Neural progenitor cell (in vitro differentiated cells): Measurements from ENCODE around the gene FKBP6.
"Not testable (repeated sequence)": the region's sequence is repeated elsewhere in the genome, so short reads cannot be mapped to it uniquely, and the experiment has no call there.

Source experiments
- EZH2phosphoT487 ChIP-seq: fragments of 200-600 bp; sonication (generic); IDR thresholded peaks from 2 replicates; pipeline ENCODE4 v1.6.1; 2017; ENCODE audit warnings: antibody characterized with exemption
- TF ChIP-seq, protein P1 (sequence below): fragments of 200-600 bp; sonication (generic); IDR thresholded peaks from 2 replicates; pipeline ENCODE4 v1.5.1; 2017; ENCODE audit warnings: antibody characterized with exemption, mild to moderate bottlenecking

DNA sequence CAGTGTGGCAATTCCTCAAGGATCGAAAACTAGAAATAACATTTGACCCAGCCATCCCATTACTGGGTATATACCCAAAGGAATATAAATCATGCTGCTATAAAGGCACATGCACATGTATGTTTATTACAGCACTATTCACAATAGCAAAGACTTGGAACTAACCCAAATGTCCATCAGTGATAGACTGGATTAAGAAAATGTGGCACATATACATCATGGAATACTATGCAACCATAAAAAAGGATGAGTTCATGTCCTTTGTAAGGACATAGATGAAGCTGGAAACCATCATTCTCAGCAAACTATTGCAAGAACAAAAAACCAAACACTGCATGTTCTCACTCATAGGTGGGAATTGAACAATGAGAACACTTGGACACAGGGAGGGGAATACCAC is 32.6 kb downstream of the FKBP6 start:
- TF ChIP-seq, protein P1, sequence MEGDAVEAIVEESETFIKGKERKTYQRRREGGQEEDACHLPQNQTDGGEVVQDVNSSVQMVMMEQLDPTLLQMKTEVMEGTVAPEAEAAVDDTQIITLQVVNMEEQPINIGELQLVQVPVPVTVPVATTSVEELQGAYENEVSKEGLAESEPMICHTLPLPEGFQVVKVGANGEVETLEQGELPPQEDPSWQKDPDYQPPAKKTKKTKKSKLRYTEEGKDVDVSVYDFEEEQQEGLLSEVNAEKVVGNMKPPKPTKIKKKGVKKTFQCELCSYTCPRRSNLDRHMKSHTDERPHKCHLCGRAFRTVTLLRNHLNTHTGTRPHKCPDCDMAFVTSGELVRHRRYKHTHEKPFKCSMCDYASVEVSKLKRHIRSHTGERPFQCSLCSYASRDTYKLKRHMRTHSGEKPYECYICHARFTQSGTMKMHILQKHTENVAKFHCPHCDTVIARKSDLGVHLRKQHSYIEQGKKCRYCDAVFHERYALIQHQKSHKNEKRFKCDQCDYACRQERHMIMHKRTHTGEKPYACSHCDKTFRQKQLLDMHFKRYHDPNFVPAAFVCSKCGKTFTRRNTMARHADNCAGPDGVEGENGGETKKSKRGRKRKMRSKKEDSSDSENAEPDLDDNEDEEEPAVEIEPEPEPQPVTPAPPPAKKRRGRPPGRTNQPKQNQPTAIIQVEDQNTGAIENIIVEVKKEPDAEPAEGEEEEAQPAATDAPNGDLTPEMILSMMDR = not testable (repeated sequence)
- TF ChIP-seq EZH2phosphoT487 = not testable (repeated sequence)
